GM23338 (cell line): ENCODE measurements around the gene CRYBG3. TPM values are rescaled to one million over a fixed set of nuclear protein-coding genes. Genes with fewer than 3 reads are reported as not detected.

ENCODE experiments used
- ATAC-seq: fragments of 200-7000 bp; cut with Tn5 transposase; 3 replicates; pipeline ENCODE4 v1.9.1; 2020
- DNase-seq: peaks from one replicate; pipeline ENCODE4 v3.0.0-alpha.2; 2015; ENCODE audit warnings: low spot score
- H2AFZ ChIP-seq: fragments of 200-600 bp; sonication (generic); 2 replicates; pipeline ENCODE4 v1.8.0; 2016; ENCODE audit warnings: antibody characterized with exemption, mild to moderate bottlenecking, moderate library complexity
- H3F3A ChIP-seq: fragments of 200-600 bp; sonication (generic); replicated peaks from 2 replicates; pipeline ENCODE4 v1.8.0; 2017; ENCODE audit warnings: antibody characterized with exemption, mixed run types, low read depth
- H3K27ac ChIP-seq: fragments of 200-600 bp; sonication (generic); 2 replicates; pipeline ENCODE4 v1.6.1; 2016; ENCODE audit warnings: low read depth
- H3K27me3 ChIP-seq: fragments of 200-600 bp; sonication (generic); 2 replicates; pipeline ENCODE4 v1.8.0; 2016; ENCODE audit warnings: mild to moderate bottlenecking, mixed run types, moderate library complexity; ENCODE audit not compliant: insufficient read depth
- H3K36me3 ChIP-seq: fragments of 200-600 bp; sonication (generic); 2 replicates; pipeline ENCODE4 v1.8.0; 2016; ENCODE audit warnings: mild to moderate bottlenecking; ENCODE audit not compliant: insufficient read depth
- H3K4me1 ChIP-seq: fragments of 200-600 bp; sonication (generic); 2 replicates; pipeline ENCODE4 v1.8.0; 2016; ENCODE audit warnings: mild to moderate bottlenecking, moderate library complexity; ENCODE audit not compliant: insufficient read depth
- H3K4me2 ChIP-seq: fragments of 200-600 bp; sonication (generic); 2 replicates; pipeline ENCODE4 v1.7.1; 2017; ENCODE audit warnings: mixed run types
- H3K4me3 ChIP-seq: fragments of 200-600 bp; sonication (generic); 2 replicates; pipeline ENCODE4 v1.6.1; 2016; ENCODE audit warnings: mixed run types
- H3K79me2 ChIP-seq: fragments of 200-600 bp; sonication (generic); replicated peaks from 2 replicates; pipeline ENCODE4 v1.8.0; 2017; ENCODE audit warnings: mild to moderate bottlenecking; ENCODE audit not compliant: insufficient read depth
- H3K9me2 ChIP-seq: fragments of 200-600 bp; sonication (generic); 2 replicates; pipeline ENCODE4 v1.8.0; 2017; ENCODE audit not compliant: insufficient read depth
- H4K20me1 ChIP-seq: fragments of 200-600 bp; sonication (generic); replicated peaks from 2 replicates; pipeline ENCODE4 v1.8.0; 2017; ENCODE audit warnings: mild to moderate bottlenecking; ENCODE audit not compliant: insufficient read depth
- H3K27ac Mint-ChIP-seq: 2 replicates; pipeline ENCODE4 v1.8.0; 2020; ENCODE audit warnings: inconsistent platforms, mild to moderate bottlenecking, moderate library complexity, mixed read lengths
- H3K27me3 Mint-ChIP-seq: 3 replicates; pipeline ENCODE4 v1.8.0; 2022; ENCODE audit warnings: low read depth, mild to moderate bottlenecking, moderate library complexity, mixed read lengths, inconsistent platforms; ENCODE audit not compliant: insufficient read depth, poor library complexity
- H3K36me3 Mint-ChIP-seq: 3 replicates; pipeline ENCODE4 v1.8.0; 2021; ENCODE audit warnings: low read depth, mild to moderate bottlenecking, inconsistent platforms, moderate library complexity, mixed read lengths
- H3K4me1 Mint-ChIP-seq: 3 replicates; pipeline ENCODE4 v1.8.0; 2020; ENCODE audit warnings: mild to moderate bottlenecking, inconsistent platforms, mixed read lengths
- H3K4me3 Mint-ChIP-seq: 3 replicates; pipeline ENCODE4 v1.8.0; 2021; ENCODE audit warnings: moderate library complexity, mild to moderate bottlenecking, inconsistent platforms, mixed read lengths
- H3K9me3 Mint-ChIP-seq: 3 replicates; pipeline ENCODE4 v1.8.0; 2020; ENCODE audit warnings: moderate library complexity, mild to moderate bottlenecking, inconsistent platforms, mixed read lengths
- CREB1 ChIP-seq: fragments of 250-450 bp; sonication (Bioruptor Pico); IDR thresholded peaks from 2 replicates; pipeline ENCODE4 v1.5.0; 2020; ENCODE audit warnings: low read depth, mild to moderate bottlenecking, moderate library complexity
- CTCF ChIP-seq, 2 experiments: fragments of 200-600 bp in 1 of 2; sonication (generic) in 1 of 2; conservative IDR thresholded peaks; 2 replicates each; pipeline versions ENCODE4 v1.5.1 to v1.6.1; 2016 to 2017; ENCODE audit warnings: antibody characterized with exemption in 2 of 2, low read depth in 2 of 2, mild to moderate bottlenecking in 2 of 2, moderate library complexity in 1 of 2
- EZH2 ChIP-seq: fragments of 200-600 bp; sonication (generic); IDR thresholded peaks from one replicate; pipeline ENCODE4 v1.8.0; 2017; ENCODE audit warnings: antibody characterized with exemption, mild to moderate bottlenecking, low read depth; ENCODE audit not compliant: unreplicated experiment
- EZH2phosphoT487 ChIP-seq: fragments of 200-600 bp; sonication (generic); IDR thresholded peaks from one replicate; pipeline ENCODE4 v1.8.1; 2018; ENCODE audit warnings: antibody characterized with exemption; ENCODE audit not compliant: unreplicated experiment
- JUNB ChIP-seq: IDR thresholded peaks from one replicate; pipeline ENCODE4 v1.6.1; 2016; ENCODE audit warnings: antibody characterized with exemption; ENCODE audit not compliant: unreplicated experiment
- POLR2AphosphoS5 ChIP-seq: IDR thresholded peaks from 2 replicates; pipeline ENCODE4 v1.6.1; 2016; ENCODE audit warnings: antibody characterized with exemption, low read depth
- STAT1 ChIP-seq: IDR thresholded peaks from one replicate; pipeline ENCODE4 v1.6.1; 2016; ENCODE audit warnings: antibody characterized with exemption; ENCODE audit not compliant: unreplicated experiment
- ZNF331 ChIP-seq: fragments of 250-450 bp; sonication (Bioruptor Pico); IDR thresholded peaks from 2 replicates; pipeline ENCODE4 v1.5.0; 2020; ENCODE audit warnings: low read depth, mild to moderate bottlenecking, moderate library complexity
- ZNF462 ChIP-seq: fragments of 250-450 bp; sonication (Bioruptor Pico); IDR thresholded peaks from 2 replicates; pipeline ENCODE4 v1.5.0; 2020; ENCODE audit warnings: mild to moderate bottlenecking, moderate library complexity
- polyA plus RNA-seq: library from polyadenylated mRNA; unstranded; fragments of >200 nt; fragmentation: Nextera tagmentation; extraction: Ambion mirVana; gene quantifications from 2 replicates; pipeline ENCODE4 v1.2.1, GENCODE V29; 2016
- total RNA-seq: library from RNA; depleted of rRNA; stranded (reverse); fragments of >200 nt; shearing (Covaris generic); gene quantifications from 2 replicates; pipeline ENCODE4 v1.2.3, GENCODE V29; 2014

The CRYBG3 gene
- total and polyA plus RNA-seq, 2 experiments from 2014 or later, result 2.3 to 8.9 TPM

- H3K36me3 ChIP-seq, result 0 out of 2 replicates have a peak, but pooled peaks cover 3% of the 10 kb centered on the region
- H3K27me3 ChIP-seq, result no peaks in the 10 kb centered on the region
- H3K27ac ChIP-seq, result no peak overlapping the region
- H3K4me1 ChIP-seq, result no peaks in the 10 kb centered on the region
- no peak overlapping the region for H3K4me3 Mint-ChIP-seq
- no peak overlapping the region for H2AFZ ChIP-seq
- H3K4me3 ChIP-seq, result no peak overlapping the region
- H3K27me3 Mint-ChIP-seq, result no peaks in the 10 kb centered on the region
- H3K36me3 Mint-ChIP-seq, result peaks cover 27% of the 10 kb centered on the region
- H3K79me2 ChIP-seq, result no peaks in the 10 kb centered on the region
- TF ChIP-seq JUNB, result no peak
- no peak for TF ChIP-seq ZNF462
- no peak for TF ChIP-seq POLR2AphosphoS5
- no peak for TF ChIP-seq CTCF (conservative IDR thresholded peaks at IDR 0.05; ENCODE audit: low read depth in 2 of 2)
- no peak for TF ChIP-seq ZNF331 (CRISPR knock-in tag)
- TF ChIP-seq EZH2, result no peak
- no peak for TF ChIP-seq EZH2phosphoT487
- no peak for TF ChIP-seq STAT1
- TF ChIP-seq CREB1 (CRISPR knock-in tag), result no peak
- H3F3A ChIP-seq, result no peaks in the 10 kb centered on the region
- no peak for ATAC-seq
- peaks cover 3% of the 10 kb centered on the region; the same call in 2 of the 3 replicates for H3K4me1 Mint-ChIP-seq
- H3K4me2 ChIP-seq, result no peak overlapping the region
- H3K27ac Mint-ChIP-seq, result no peak overlapping the region
- H3K9me3 Mint-ChIP-seq, result no peaks in the 10 kb centered on the region
- H4K20me1 ChIP-seq, result no peaks in the 10 kb centered on the region; the same call in 1 of the 2 replicates
- no peak for DNase-seq
- no peaks in the 10 kb centered on the region for H3K9me2 ChIP-seq
These were observed 127.9 kb downstream of the CRYBG3 start for GRCh38 chr3:97949743-97950142.
